HG03442 (cell line): ENCODE results near the gene SLC29A3.

Experiments used
- ATAC-seq: cut with Tn5 transposase; IDR thresholded peaks from one replicate; pipeline ENCODE4 v1.9.1; 2021; ENCODE audit warnings: mild to moderate bottlenecking, moderate library complexity; ENCODE audit not compliant: unreplicated experiment

Gene SLC29A3

GRCh38 chr10:71409516-71410104 lies 90.6 kb downstream of the SLC29A3 start:
- no peak for ATAC-seq
